Keratinocyte (primary cell): ENCODE measurements around the gene MPZL1.

Source experiments
- EZH2 ChIP-seq: IDR thresholded peaks from one replicate; pipeline ENCODE4 v1.6.1; 2012; ENCODE audit warnings: inconsistent platforms, mild to moderate bottlenecking, low read length, moderate library complexity
- TF ChIP-seq, protein P1 (sequence below), 3 experiments: IDR thresholded peaks in 1 of 3; conservative IDR thresholded peaks in 1 of 3; optimal IDR thresholded peaks in 1 of 3; 2 replicates in 2 of 3; 3 replicates in 1 of 3; pipeline versions ENCODE3 to v1.5.1; 2011; ENCODE audit warnings: low read length in 3 of 3, mild to moderate bottlenecking in 3 of 3, moderate library complexity in 2 of 3, control low read depth in 1 of 3, inconsistent platforms in 1 of 3; ENCODE audit not compliant: insufficient read depth in 2 of 3; ENCODE audit errors: extremely low read depth in 1 of 3

DNA sequence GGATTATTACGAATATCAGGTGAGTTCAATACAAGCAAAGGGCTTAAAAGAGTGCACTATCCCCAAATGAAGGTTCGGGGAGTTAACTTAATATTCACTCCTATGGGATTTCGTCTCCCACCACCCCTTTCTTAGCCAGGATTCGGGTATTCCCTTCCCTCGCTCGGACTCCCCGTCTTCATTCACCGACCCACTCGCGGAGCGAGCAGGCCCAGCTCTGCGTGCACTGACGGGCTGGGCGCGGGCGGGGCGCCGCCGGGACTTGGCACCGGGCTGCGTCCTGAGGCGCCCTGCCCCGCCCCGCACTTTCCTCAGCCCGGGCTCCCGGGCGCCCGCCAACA is 7.7 kb upstream of the MPZL1 start:
- TF ChIP-seq, protein P1, sequence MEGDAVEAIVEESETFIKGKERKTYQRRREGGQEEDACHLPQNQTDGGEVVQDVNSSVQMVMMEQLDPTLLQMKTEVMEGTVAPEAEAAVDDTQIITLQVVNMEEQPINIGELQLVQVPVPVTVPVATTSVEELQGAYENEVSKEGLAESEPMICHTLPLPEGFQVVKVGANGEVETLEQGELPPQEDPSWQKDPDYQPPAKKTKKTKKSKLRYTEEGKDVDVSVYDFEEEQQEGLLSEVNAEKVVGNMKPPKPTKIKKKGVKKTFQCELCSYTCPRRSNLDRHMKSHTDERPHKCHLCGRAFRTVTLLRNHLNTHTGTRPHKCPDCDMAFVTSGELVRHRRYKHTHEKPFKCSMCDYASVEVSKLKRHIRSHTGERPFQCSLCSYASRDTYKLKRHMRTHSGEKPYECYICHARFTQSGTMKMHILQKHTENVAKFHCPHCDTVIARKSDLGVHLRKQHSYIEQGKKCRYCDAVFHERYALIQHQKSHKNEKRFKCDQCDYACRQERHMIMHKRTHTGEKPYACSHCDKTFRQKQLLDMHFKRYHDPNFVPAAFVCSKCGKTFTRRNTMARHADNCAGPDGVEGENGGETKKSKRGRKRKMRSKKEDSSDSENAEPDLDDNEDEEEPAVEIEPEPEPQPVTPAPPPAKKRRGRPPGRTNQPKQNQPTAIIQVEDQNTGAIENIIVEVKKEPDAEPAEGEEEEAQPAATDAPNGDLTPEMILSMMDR (optimal IDR thresholded peaks at IDR 0.05 in 1 of 3, IDR thresholded peaks at IDR 0.05 in 1 of 3, conservative IDR thresholded peaks at IDR 0.05 in 1 of 3; ENCODE audit: extremely low read depth in 1 of 3, insufficient read depth in 2 of 3, low read length in 3 of 3): no peak
- TF ChIP-seq EZH2: no peak
